HG03565 (cell line): ENCODE measurements around the gene ABI3.
A peak's percentile ranks its signal among the peaks of the same experiment; 100 is the strongest.

Source experiments
- ATAC-seq: cut with Tn5 transposase; IDR thresholded peaks from one replicate; pipeline ENCODE4 v1.9.1; 2021; ENCODE audit warnings: mild to moderate bottlenecking, moderate library complexity; ENCODE audit not compliant: unreplicated experiment

ABI3 gene

DNA sequence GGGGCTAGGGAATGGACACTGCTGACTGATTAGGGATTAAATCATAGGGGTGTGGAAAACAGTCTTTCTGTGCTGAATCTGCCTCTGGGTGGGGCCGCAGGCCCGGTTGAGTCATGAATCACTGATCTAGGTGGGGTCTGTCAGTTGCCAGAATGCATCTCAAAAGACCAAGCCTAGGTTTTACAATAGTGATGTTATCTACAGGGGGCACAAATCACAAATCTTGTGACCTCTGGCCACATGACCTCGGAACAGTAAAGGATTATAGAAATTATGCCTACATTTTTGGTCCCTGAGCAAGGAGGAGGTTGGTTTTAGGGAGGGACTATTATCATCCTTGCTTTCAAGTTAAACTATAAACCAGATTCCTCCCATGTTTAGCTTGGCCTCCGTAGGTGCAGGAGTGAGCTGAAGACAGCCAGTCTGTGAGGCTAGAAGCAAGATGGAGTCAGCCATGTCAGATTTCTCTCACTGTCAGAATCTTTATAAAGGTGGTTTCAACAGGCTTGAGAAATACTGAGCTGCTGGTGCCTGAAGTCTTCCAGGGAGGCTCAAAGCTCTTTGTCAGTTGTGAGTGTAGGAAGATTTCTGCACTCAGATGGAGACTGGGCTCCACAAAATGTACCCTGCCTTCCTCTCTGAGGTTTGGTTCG is 13.0 kb upstream of the ABI3 start:
- ATAC-seq = no peak

DNA sequence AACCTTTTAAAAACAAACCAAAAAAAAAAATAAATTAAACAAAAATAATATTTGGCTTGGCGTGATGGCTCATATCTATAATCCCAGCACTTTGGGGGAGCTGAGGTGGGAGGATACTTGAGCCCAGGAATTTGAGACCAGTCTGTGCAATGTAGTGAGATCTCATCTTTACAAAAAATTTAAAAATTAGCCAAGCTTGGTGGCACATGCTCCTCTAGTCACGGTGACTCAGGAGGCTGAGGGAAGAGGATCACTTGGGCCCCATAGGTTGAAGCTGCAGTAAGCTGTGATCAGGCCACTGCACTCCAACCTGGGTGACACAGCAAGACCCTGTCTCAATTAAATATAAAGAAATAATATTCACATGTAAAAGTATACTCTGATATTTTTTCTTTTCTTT is 12.3 kb upstream of the ABI3 start:
- ATAC-seq = no peak

DNA sequence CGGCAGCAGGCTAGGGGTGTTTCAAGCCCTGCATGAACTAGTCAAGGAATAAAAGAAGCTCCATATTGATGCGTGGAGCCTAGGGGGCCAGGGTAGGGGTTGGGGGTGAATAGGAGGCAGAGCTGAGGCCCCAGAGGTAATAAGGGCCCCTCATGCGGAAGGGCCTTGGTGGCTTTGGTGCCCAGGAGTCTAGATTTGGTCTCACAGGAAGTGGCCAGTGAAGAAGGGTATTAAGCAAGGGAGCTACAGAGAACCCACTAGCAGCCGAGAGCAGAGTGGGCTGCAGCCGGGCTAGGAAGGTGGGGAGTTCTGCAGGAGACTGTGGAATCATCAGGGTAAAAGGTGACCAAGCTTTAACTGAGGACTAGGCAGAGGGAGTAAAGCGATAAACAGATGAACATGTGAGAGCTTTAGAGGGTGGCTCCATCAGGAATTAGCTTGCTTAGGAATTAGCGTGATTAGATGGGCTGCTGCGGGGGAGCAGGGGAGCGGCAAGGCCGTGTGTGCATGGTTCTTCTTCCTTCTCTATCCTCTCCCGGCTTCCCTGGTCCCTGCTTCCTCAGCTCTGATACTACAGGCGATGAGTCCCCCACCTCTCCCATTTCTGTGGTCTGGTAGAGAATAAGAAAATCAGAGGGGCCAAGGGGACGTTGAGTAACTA is 10.0 kb upstream of the ABI3 start:
- ATAC-seq = no peak

DNA sequence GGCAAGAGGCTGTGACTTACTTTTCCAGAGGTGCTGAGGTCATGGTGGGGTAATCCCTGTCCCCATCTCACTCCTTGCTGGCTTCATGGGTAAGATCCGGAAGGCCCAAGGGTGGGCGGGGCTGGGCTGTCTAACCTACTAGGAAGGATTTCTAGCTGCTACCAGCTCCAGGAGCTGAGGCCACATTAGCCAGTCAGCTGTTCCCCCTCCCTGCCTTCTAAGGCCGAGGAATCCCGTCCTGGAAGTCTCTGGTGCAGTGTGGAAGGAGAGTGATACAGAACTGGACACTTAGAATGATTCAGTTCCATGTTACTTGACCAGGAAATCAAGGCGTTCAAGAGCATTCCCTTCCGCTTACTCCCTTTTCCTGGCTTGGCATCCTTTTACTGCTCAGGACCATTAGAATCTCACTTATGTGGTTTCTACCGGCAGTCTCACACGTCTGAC is 9.0 kb upstream of the ABI3 start:
- no peak for ATAC-seq

DNA sequence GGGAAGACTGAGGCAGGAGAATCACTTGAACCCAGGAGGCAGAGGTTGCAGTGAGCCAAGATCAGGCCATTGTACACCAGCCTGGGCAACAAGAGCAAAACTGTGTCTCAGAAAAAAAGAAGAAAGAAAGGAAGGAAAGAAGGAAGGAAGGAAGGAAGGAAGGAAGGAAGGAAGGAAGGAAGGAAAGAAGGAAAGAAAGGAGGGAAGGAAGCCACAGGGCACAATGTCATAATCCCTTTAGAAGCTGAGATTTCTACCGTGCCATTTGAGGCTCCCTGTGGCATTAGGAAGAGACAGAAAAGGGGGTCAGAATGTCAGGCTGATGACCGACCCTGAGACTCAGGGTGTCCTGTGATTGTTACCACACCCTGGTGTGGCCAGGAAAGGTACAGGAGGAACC is 6.7 kb upstream of the ABI3 start:
- ATAC-seq = no peak

DNA sequence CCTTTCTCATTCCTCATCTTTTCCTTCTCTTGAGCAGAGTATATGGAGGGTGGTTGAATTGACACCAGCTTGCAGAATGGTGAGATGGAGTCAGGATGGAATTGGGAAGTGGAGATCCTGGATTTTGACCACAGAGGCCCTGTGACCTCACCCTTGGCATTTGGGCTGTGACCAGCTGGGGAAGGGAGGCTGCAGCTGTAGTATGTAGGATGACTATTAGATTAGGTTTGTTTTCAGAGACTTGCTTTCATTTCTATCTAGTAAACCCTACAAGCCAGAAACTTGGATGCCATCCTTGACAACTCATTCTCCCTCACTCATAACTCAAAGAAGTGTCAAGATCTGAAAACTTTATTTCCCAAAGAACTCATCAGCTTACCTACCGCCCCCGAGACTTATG is 6.0 kb upstream of the ABI3 start:
- ATAC-seq = no peak

DNA sequence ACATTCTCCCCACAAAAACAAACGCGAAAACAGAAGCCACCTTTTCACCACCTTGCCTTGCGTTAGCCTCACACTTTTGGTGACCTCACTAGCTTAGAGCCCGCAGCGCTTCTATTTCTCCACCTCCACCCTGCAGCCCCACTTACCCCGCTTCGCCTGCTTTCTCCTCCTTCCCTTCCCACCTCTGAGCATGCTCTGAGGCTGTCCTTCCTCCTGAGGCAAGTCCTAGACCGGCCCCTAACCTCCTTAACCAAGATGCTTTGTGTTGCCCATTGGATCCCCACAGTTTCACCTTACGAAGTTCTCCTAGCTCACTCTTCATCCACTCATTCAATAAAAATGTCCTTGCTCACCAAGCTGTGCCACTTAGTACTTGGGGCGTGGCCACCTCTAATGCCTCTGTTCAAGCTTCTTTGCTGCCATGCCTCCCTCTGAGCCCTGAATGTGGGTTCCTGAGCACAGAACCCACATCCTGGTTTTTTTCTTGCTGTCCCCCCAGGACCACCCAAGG is 1.4 kb upstream of the ABI3 start:
- no peak for ATAC-seq

DNA sequence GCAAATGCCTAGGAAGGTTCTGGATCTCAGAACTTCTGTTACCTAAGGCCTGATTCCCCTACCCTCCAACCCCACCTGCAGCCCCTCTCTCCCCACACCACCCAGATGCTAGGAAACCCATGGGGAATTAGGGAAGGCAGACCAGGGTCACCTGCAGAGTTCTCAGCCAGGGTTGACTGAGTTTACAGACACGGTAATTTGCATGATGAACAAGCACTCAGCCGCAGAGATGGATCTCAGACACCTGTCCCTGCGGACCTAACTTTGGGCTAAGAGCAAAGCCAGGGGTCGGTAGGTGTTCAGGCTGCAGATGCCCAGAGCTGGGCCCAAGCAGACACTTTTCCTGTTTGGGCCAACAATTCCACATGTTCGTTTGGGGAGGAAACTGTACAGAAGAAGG is 2.9 kb downstream of the ABI3 start:
- ATAC-seq = no peak

DNA sequence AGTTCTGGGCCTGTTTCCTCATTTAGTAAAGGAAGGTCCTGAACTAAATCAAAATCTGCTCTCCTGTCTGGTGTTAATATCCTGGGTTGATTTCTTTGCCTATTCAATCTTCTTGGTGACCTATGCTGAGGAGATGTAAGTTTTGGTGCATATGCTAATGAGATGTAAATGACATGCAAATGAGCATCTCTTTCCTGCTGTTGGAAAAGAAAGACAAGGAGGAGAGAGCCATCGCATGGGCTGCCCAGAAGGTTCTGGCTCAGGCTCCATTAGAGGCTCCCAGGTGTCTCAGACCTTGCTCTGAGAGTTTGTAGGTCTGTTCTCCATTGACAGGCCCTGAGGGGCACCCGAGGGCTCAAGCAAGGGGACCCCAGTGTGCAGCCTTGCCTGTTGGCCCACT is 3.3 kb downstream of the ABI3 start:
- no peak for ATAC-seq

DNA sequence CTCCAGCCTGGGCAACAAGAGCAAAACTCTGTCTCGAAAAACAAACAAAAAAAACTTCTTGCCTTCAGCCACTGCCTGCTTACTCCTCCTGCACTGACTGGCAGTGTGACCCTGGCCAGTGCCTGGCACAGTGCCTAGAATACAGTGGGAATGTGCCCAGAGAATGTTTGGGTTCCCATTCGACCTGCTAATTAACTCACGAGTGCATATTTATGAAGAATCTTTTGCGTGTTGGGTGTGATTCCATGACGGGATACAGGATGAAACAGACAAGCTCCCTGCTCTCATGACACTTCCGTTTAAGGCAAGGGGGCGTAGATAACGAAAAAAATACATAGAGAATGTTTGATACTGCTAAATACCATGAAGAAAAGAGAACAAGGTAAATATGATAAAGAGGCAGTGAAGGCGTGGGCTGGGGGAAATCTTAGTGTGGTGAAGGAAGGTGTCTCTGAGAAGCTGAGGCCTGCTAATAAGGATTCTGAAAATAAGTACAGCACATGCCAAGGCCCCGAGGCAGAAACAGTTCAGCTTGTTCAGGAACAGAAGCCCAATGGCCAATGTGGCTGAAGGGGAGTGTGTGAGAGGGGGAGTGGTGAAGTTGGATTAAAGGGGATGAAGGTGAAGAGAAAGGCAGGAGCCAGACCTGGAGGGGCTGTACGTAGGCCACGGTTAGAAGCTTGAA is 4.3 kb downstream of the ABI3 start:
- ATAC-seq = no peak

DNA sequence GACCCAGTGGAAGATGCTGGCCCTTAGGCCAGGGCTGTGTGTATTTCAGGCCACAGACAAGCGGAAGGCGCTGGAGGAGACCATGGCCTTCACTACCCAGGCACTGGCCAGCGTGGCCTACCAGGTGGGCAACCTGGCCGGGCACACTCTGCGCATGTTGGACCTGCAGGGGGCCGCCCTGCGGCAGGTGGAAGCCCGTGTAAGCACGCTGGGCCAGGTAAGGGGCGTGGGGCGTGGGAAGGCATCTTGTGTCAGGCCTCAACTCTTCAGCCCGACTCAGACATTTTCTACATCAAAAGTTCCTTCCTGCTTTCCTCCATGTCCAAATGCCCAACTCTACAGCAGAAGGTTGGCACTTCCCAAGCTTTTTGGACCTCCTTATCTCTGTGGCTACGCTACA is 6.0 kb downstream of the ABI3 start:
- no peak for ATAC-seq

DNA sequence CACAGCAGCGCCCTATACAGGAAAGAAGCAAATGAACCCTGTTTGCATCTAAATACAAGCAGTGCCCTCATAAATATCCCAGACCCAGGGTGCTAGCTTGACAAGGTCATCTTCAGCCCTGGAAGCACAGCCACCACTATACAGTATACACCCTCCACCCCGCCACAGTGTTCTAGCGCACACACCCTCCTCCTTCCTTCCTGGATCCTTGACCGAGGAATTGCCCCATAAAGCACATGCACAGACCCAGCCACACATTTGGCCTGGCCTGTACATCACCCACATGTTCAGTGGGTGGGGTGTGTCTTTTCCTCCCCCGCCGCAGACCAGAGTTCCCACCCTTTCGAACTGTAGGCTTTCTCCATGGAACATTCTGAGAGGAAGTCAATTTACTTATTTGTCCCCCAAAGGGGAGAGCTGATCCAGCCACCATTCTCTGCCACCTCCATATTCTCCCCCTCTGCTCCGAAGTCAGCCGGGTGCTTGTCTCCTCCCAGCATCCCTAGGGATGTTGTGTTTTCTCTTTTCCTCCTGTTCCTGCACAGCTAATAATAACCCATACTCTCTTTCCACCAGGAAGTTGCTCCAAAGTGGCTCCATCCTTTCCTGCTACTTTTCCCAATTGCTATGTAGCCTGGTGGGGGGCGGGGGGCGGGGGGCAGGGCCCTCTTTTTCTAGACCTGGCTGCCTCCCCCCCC is 6.6 kb downstream of the ABI3 start:
- ATAC-seq = no peak

DNA sequence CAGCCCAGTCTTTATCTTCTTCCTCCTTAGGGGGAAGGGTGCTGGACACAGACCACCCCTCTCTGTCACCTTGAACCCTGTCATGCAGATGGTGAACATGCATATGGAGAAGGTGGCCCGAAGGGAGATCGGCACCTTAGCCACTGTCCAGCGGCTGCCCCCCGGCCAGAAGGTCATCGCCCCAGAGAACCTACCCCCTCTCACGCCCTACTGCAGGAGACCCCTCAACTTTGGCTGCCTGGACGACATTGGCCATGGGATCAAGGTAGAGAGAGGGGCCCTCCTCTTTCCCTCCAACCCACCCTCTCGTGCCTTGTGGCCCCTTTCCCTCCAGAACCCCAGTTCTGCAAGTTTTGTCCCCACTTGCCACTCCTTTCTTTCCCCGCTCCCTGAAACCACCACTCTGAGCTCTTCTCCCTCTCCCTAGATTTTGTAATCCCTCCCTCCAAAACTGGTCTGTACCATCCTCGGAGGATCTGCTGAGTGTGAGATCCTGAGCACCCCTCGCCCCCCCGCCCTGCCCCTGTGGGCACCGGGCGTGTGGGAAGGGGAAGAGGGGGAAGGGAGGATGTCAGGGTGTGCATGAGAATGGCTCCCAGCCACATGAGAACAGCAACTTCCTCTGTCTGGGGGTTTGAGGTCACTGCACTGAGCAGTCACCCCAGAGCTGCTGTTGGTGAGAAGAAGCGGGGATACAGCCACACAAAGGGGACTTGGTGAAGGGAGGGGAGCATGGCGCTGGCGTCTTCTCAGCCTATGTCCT is 7.3 kb downstream of the ABI3 start:
- peak; percentile 36 for ATAC-seq

DNA sequence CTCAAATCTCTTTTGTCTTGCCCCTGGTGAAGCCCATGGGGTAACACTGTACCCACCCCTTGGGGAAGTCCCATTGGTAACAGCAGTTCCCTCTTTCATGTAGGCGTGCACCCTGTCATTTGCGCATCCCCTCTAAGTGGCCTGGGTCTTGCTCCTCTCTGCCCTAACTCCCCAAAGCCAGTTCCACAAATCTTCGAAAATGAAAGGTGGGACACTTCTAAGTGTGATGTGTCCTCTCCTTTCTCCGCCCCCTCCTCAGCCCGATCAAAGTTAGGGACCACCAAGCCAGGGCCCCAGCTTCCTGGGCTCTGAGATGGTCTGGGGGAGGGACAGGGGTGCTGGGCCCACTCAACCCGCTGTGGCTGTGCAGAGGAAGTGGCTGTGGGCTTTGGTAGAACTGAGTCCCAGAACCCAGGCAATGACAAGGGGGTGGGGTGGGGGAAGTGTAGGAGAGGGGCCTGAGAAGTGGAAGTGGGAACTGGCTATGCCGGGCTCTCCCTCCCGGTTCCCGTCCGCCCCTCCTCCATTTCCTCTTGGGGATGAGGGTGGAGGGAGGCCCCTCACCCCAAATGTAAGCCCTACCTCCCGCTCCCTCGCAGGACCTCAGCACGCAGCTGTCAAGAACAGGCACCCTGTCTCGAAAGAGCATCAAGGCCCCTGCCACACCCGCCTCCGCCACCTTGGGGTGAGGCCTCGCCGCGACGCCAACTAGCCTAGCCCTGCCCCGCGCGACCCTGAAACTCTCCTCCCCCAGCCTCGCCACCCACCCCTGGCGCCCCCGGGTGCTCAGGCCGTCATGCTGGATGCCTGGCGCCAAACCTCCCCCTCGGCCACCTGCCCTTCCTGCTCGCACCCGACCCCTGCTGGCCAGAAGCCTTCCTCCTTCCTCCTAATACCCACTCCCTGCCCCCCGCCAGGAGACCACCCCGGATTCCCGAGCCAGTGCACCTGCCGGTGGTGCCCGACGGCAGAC is 8.7 kb downstream of the ABI3 start:
- ATAC-seq = no peak

DNA sequence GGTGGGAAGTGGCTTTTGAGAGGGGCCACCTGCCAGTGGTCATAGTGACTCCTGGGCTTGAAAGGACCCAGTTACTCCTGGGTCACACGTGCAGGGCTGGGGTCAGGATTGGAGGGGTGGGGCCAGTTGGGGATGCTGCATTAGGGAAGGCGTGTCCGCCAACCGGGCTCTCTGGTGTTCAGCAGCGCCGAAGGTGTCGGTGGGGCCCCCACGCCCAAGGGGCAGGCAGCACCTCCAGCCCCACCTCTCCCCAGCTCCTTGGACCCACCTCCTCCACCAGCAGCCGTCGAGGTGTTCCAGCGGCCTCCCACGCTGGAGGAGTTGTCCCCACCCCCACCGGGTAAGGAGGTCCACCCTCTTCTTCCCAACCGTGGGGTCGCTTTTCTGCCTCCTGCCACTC is 9.5 kb downstream of the ABI3 start:
- no peak for ATAC-seq

DNA sequence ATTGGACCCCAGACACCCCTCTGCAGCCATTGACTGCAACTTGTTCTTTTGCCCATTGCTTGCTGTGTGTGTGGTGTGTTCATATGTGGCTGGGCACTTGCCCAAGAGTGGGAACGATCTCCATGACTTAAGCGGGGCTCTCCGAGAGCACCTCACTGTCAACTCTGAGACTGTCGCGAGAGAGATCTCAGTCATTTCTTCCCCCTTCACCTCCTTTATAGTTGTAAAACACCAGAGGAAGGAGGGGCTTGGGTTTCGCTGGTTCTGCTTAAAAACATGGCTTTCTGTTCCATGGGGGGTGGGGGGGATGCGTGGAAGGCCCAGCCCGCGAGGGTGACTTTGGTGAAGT is 12.6 kb downstream of the ABI3 start:
- no peak for ATAC-seq

DNA sequence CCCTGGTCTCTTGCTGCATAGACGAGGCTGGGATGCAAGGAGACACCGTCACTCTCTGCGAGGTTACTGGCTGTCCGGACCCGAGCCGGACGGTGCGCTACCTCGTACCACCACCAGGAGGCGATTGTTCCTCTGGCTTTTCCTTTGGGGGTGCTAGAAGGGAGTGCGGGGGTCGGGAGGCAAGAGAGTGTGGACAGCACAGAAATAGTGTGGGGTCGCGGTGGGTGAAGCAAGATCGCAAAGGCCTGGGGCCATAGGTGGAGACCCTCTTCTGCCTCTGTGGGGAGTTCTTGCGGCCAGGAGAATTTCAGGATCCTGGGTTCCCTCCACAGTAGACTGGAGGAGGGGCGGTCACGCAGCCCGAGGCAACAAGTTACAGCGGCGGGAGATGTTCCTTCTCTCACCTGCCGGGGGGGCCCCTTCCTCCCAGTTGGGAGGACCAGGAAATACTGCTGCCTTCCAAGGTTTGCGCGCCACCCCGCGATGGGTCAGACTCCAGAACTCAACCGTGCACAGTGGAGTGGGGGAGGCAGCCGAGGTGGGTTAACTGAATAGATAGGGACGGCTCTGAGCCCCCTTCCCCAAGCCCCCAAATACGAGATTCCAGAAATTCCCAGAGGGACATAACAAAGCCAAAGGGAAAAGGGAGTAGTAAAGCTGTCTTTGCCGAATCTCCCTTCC is 13.2 kb downstream of the ABI3 start:
- no peak for ATAC-seq

DNA sequence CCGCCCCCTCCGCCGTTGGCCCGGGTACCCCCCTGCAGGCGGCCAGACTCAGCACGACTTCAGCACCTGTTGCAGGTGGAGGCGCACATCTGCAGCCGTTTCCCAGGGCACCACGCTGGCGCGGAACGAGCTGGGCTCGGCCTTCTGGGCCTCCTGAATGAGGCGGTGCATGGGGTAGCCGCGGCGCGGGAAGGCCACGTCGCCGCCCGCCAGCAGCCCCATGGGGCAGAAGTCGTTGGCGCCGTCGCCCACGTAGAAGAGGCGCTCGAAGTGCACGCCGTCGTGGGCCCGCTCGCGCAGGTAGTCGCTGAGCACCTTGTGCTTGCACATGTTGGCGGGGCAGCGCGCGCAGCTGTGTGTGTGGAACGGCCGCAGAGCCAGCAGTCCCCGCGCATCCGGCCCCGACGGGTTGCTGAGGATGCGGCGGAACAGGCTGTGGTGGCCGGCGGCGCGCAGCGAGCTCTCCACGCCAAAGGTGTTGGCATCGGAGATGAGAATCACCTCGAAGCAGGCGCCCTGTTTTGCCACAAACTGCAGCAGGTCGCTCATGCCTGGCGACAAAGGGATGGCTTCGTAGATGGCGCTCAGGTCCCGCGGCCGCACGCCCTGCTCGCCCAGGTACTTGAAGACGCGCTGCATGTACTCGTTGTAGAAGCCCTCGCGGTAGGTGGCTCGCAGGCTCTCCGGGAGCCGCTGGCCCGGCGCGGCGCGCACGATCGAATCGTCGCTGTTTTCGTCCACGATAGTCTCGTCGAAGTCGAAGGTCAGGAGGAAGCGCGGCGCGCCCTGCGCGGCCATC is 13.9 kb downstream of the ABI3 start:
- no peak for ATAC-seq

DNA sequence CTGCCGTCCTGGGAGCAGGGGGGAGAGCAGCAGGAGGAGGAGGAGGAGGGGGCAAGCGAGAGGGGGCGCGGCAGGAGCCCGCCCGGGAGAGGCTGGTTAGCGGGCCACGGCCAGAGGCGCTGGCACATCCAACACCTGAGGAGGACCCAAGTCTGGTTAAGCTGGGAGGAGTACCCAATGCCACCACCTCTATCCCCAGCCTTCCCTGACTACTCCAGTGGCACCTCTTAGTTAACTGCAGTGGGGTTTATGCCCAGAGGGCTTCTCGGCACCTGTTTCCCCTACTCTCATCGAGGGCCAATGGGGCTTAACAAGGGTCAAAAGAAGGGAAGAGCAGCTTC is 14.5 kb downstream of the ABI3 start:
- ATAC-seq = no peak
